ENCODE results near the gene PPP2R2C.

Gene PPP2R2C

DNA sequence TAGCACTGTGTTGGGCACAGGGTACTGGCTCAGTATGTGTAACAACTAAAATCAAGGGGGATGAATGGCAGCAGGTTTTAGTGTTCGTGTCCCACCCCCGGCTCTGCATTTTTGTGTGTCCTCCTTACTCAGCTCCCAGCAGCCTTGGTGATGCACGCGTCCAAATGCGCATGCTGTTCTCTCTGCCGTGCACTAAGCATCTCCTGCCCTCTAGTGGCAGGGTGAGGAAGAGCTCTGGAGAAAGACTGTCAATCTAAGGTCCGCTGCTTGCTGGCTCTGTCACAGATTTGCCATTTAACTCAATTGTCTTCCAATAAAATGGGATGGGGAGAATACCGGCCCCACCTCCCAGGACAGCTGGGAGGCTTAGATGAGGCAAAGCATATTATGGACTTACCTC lies 141.4 kb downstream of the PPP2R2C start:
- CTCF ChIA-PET: interaction anchor here (0.6 to 15.7 kb wide), 21 partner anchors 10 to 508 kb away, joined by 3 to 504 read pairs (median 3); partner anchors contain the start of gene WFS1
- no peaks in the 10 kb centered on the region for H3K4me1 Mint-ChIP-seq
- no peak overlapping the region for H3K27ac Mint-ChIP-seq
- peaks cover 55% of the 10 kb centered on the region for H3K27me3 Mint-ChIP-seq
- H3K4me3 Mint-ChIP-seq: no peak overlapping the region
- H3K36me3 Mint-ChIP-seq: no peaks in the 10 kb centered on the region
- DNase-seq: peak; percentile 49
- H3K9me3 Mint-ChIP-seq: peaks cover 8% of the 10 kb centered on the region

DNA sequence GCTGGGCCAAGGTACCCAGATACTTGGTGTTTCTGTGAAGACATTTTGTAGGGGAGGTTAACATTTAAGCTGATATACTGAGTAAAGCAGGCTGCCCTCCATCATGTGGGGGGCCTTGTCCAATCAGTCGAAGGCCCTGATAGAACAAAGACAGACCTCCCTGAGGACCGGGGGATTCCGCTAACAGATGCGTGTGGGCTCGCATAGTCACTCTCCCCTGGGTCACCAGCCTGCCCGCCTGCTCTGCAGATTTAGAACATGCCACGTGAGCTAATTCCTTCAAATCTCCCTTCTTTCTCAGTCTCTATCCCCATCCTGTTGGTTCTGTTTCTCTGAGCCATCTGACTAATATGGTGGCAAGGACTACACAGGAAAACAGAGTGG lies 142.0 kb downstream of the PPP2R2C start:
- no peak overlapping the region for H3K27ac Mint-ChIP-seq
- H3K27me3 Mint-ChIP-seq: peaks cover 55% of the 10 kb centered on the region
- DNase-seq: no peak
- H3K36me3 Mint-ChIP-seq: no peaks in the 10 kb centered on the region
- H3K9me3 Mint-ChIP-seq: peaks cover 8% of the 10 kb centered on the region
- no peak overlapping the region for H3K4me3 Mint-ChIP-seq
- CTCF ChIA-PET: interaction anchor here (1.0 to 15.7 kb wide), 17 partner anchors 10 to 508 kb away, joined by 3 to 504 read pairs (median 3); partner anchors contain the start of gene WFS1
- H3K4me1 Mint-ChIP-seq: no peaks in the 10 kb centered on the region

DNA sequence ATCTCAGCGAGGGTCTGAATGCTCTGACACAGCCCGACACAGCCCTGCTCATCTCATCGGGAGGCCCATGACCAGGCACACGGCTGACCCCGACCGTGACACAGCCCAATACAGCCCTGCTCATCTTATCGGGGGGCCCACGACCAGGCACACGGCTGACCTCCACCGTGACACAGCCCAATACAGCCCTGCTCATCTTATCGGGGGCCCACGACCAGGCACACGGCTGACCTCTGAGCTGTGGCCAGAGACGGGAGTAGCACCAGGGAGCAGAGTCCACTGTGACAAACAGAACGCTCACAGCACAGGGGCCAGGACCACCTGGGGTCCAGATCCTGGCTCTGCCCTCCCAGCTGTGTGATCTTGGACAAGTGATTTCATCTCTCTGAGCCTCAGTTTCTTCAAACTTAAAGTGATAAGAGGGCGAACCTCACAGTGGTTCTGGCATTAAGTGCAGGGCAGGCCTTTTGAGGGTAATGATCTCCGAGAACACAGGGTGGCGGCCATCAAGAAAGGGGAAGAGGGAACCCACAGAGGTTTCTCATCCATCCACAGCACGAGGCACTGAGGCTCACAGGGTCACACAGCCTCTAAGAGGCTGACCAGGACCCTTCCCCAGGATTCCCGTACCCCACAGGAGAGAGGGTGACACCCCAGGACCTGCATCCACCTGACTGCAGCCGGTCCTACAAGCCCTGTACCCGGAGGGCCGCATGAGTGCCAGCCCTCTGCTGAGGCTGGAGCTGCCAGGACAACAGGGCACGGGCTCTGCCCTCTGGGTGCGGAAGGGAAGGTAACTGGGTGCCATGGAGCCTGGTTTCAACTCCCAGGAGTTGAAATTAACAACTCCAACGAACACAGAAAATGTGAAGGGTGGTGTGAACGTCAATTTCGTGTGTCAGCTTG lies 142.7 kb downstream of the PPP2R2C start:
- Mint-ChIP-seq H3K4me3 (no peak overlapping the region), H3K27ac (no peak overlapping the region), H3K9me3 (peaks cover 8% of the 10 kb centered on the region), H3K4me1 (peaks cover 5% of the 10 kb centered on the region), H3K27me3 (peaks cover 55% of the 10 kb centered on the region), H3K36me3 (no peaks in the 10 kb centered on the region)
- CTCF ChIA-PET: interaction anchor here (1.1 to 15.7 kb wide), 9 partner anchors 9 to 507 kb away, joined by 3 to 504 read pairs (median 6); partner anchors contain the start of gene WFS1
- no peak for DNase-seq

DNA sequence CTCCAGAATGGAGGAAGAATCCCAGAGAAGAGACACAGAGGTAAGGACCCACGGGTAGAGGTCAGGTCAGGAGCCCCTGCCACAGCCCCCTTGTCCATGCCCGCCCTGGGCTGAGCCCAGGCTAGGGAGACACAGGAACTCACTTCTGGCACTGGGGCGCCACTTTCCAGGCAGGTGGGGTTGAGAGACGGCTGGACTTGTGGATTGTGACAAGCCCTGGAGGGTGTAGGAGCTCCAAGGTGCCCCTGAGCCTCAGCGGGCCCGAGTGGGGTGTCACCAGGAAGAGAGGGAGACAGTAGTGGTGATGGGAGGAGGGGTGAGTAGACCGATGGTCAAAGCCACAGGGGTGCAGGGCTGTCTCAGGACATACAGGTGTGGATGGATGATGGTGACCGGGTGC lies 143.9 kb downstream of the PPP2R2C start:
- CTCF ChIA-PET: interaction anchor here (1.5 to 15.7 kb wide), 6 partner anchors 8 to 329 kb away, joined by 6 to 504 read pairs (median 16); partner anchors contain the start of gene WFS1
- Mint-ChIP-seq H3K27ac (no peak overlapping the region), H3K4me1 (peaks cover 8% of the 10 kb centered on the region), H3K4me3 (no peak overlapping the region), H3K36me3 (no peaks in the 10 kb centered on the region), H3K27me3 (peaks cover 60% of the 10 kb centered on the region), H3K9me3 (peaks cover 1% of the 10 kb centered on the region)
- DNase-seq: no peak

DNA sequence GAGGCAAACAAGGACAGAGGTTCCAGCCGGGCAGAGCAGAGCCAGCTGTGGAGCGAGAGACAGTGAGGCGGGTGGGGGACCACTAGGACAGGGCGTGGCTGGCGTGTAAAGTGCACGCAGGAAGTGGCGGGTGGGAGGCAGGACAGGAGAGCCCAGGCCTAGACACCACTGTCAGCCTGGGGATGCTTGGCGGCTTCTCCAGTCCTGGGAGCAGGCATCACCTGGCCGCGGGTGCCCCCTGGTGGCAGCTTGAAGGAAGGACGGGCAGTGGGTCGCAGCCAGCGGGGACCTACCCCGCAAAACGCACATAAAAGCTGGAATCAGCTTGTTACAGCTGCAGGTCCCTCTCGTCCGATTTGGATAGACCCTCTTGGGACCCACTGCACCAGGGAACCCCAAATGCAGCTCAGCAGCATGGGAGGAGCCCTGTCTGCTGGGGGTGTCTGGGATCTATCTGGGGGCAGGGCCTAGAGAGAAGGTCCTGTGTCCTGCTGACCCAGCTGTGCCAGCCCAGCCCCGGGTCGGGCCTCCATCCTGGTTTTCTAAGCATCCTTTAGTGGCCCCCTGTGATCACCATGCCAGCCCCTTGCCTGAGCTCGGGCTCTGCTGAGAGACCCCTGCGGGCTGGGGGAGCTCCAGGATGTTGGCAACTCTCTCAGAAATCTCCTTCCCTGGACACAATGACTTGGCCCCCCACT lies 145.0 kb downstream of the PPP2R2C start:
- Mint-ChIP-seq H3K27ac (no peak overlapping the region), H3K27me3 (peaks cover 66% of the 10 kb centered on the region), H3K4me1 (peaks cover 10% of the 10 kb centered on the region), H3K36me3 (no peaks in the 10 kb centered on the region), H3K4me3 (no peak overlapping the region), H3K9me3 (no peaks in the 10 kb centered on the region)
- CTCF ChIA-PET: interaction anchor here (0.8 to 15.7 kb wide), 13 partner anchors 11 to 328 kb away, joined by 3 to 504 read pairs (median 4); partner anchors contain the start of gene WFS1
- peak; percentile 84 for DNase-seq

DNA sequence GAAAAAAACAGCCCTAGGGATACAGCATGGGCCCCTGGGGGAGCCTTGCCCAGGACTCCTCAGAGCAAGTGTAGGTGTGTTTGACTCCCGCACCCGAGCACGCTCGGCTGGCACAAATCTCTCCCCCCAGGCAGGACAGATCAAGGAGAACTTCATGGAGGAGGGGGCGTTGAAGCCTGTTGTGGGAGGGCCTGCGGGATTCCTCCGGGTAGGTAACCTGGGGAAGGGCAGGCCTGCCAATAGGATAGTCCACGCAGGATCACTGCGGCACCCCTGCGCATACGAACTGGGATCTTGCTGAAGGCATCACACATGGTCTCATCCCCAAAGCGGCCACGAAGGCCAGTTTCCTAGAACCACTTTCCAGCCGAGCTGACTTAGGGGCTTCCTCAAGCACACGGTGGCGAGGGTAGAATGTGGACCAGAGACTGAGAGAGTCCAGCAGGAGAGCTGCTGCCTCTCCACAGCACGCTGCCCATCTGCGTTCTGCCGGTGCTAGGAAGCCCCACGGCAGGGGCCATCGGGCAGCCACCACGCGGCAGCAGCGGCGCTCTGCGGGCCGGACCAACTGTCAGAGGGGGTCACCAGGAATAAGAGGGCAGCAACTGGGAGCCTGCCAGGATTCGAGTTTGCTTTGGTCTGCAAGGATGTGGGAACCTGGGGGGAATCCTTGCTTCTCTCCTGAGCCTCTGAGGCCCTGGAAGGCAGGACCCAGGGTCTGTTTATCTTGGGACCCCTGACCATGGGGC lies 145.9 kb downstream of the PPP2R2C start:
- DNase-seq: no peak
- no peaks in the 10 kb centered on the region for H3K9me3 Mint-ChIP-seq
- H3K4me3 Mint-ChIP-seq: no peak overlapping the region
- H3K27ac Mint-ChIP-seq: no peak overlapping the region
- CTCF ChIA-PET: interaction anchor here (1.2 to 15.7 kb wide), 6 partner anchors 12 to 327 kb away, joined by 3 to 504 read pairs (median 6); partner anchors contain the start of gene WFS1
- H3K27me3 Mint-ChIP-seq: peaks cover 70% of the 10 kb centered on the region
- peaks cover 10% of the 10 kb centered on the region for H3K4me1 Mint-ChIP-seq
- H3K36me3 Mint-ChIP-seq: no peaks in the 10 kb centered on the region

DNA sequence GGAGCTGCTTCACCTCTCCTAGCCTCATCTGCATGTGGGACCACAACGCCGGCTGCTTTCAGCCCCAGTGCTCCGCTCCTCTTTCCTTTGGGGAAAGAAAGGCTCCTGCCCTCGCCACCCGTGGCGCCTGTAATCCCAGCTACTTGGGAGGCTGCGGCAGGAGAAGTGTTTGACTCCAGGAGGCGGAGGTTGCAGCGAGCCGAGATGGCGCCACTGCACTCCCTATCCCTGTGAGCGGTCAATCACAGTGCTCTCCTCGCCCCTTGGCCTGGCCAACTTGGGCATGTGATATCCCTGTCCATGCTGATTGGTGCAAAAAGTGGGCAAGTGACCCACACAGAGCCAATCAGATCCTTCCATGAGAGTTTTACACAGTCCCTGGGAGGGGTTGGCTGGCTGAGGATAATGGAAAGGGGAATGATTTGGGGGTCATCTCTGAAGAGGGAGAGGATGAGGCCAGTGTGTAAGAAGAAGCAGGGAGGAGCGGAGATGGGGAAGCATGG lies 146.6 kb downstream of the PPP2R2C start:
- Mint-ChIP-seq H3K9me3 (no peaks in the 10 kb centered on the region), H3K27me3 (peaks cover 71% of the 10 kb centered on the region)

DNA sequence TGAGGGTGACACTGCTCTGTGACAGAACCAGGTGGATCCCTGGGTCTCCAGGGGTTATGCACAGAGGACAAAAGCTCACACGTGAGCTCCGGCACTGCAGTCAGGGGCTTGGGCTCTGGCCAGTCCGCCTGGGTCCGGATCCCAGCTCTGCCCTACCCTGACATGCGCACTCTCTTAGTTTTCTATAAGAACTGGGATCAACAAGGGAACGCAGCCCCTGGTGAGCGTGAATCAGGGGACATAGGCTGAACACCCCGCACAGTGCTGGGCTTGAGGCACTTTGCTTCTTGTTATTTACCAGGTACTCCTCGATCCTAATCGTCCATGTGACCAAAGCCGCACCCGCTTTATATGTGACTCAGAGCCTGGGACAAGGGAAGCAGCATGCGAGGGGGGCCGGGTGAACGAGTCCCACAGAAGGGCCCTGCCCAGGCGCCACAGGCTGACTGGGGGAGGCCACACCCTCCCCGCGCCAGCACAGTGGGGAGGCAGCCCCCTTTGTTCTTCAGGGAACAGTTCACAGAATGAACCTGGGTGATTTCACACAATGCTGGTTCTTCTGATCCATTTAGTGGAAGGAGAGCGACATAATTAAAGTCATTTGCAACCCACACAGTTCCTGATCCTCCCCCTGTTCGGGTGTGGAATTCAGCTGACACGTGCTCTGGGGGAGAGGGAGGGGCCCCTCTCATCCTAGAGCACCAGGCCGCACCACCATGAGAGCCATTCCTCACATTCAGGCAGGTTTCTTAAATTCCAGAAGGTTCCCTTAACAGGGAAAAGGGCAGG lies 147.2 kb downstream of the PPP2R2C start:
- Mint-ChIP-seq H3K4me3 (no peak overlapping the region), H3K27ac (no peak overlapping the region), H3K4me1 (peaks cover 11% of the 10 kb centered on the region), H3K36me3 (no peaks in the 10 kb centered on the region), H3K9me3 (no peaks in the 10 kb centered on the region), H3K27me3 (peaks cover 72% of the 10 kb centered on the region)
- DNase-seq: no peak
- CTCF ChIA-PET: interaction anchor here (2.2 to 15.7 kb wide), 2 partner anchors 66 to 328 kb away, joined by 10 to 504 read pairs; partner anchors contain the start of gene WFS1

More for the DNA sequence above, 146.6 kb downstream of the PPP2R2C start:
- H3K27ac Mint-ChIP-seq: no peak overlapping the region
- CTCF ChIA-PET: interaction anchor here (15.7 kb wide), 1 partner anchor 66 kb away, joined by 504 read pairs; the partner anchor contains the start of gene WFS1
- no peaks in the 10 kb centered on the region for H3K36me3 Mint-ChIP-seq
- no peak overlapping the region for H3K4me3 Mint-ChIP-seq
- H3K4me1 Mint-ChIP-seq: peaks cover 11% of the 10 kb centered on the region
- no peak for DNase-seq

DNA sequence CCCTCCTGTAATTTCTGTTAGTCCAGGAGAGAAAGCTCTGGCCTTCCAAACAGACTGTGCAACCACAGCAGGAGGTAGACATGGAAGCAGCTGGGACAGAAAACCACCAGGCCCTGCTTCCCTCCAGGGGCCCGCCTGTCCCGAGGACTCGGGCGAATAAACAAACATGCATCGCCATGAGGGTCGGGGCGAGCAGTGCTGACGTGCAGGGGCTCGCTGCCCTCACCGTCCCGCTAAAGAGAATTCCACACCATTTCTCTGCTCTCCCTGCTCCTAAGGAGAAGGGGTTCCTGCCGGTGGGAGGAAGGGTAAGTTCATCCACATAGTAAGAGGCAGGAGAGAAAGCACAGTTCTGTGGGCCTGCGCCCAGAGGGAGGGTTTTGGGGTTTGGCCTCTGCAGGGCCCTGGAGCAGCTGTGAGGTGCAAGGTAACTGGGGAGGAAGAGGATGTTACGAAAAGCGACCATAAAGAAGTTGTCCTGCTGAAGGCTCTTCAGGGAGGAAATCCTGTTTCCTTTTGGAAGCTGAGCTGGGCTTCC lies 147.9 kb downstream of the PPP2R2C start:
- peaks cover 11% of the 10 kb centered on the region for H3K4me1 Mint-ChIP-seq
- H3K36me3 Mint-ChIP-seq: no peaks in the 10 kb centered on the region
- DNase-seq: no peak
- CTCF ChIA-PET: interaction anchor here (2.2 to 15.7 kb wide), 2 partner anchors 65 to 327 kb away, joined by 10 to 504 read pairs; partner anchors contain the start of gene WFS1
- H3K27me3 Mint-ChIP-seq: peaks cover 77% of the 10 kb centered on the region
- no peak overlapping the region for H3K27ac Mint-ChIP-seq
- H3K9me3 Mint-ChIP-seq: no peaks in the 10 kb centered on the region
- no peak overlapping the region for H3K4me3 Mint-ChIP-seq

DNA sequence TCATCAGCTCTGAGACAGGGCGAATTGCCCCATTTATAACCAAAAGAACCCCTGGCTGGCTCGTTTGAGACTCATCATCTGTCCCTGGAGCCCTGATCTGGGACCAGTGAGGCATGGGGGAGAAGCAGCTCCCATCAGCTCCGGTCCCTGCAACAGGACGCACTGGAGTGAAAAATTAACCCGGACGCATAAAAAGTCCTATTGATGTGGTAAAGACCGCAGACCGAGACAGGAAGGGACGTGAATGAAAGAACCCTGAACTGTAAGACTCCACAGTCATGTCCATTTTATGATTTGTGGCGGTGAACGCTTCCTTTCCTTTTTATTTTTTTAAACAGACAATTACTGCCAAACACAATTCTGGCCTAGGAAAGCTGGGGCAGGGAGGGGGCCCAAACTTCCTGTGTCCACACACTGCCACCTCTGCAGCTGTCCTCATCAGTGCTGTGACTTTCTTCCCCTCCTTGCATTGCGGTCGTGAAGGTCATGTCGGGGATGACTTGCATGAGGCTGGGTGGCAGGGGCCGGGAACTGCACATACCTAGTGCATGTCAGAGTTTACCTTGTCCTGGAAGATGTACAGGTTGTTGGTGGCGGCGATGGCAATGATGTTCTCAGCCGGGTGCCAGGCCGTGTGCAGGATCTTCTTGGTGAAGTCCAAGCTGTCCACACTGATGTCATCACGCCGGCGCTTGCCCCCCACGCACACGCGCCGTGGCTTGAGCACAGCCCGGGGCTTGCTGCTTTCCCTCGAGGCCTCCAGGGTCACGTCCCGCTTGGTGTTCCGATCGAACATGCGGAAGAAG lies 149.4 kb downstream of the PPP2R2C start:
- CTCF ChIA-PET: interaction anchor here (0.7 to 15.7 kb wide), 5 partner anchors 8 to 325 kb away, joined by 3 to 504 read pairs (median 10); partner anchors contain the start of gene WFS1
- Mint-ChIP-seq H3K27me3 (peaks cover 69% of the 10 kb centered on the region), H3K9me3 (no peaks in the 10 kb centered on the region), H3K4me1 (peaks cover 11% of the 10 kb centered on the region), H3K27ac (no peak overlapping the region), H3K36me3 (no peaks in the 10 kb centered on the region), H3K4me3 (no peak overlapping the region)
- no peak for DNase-seq

DNA sequence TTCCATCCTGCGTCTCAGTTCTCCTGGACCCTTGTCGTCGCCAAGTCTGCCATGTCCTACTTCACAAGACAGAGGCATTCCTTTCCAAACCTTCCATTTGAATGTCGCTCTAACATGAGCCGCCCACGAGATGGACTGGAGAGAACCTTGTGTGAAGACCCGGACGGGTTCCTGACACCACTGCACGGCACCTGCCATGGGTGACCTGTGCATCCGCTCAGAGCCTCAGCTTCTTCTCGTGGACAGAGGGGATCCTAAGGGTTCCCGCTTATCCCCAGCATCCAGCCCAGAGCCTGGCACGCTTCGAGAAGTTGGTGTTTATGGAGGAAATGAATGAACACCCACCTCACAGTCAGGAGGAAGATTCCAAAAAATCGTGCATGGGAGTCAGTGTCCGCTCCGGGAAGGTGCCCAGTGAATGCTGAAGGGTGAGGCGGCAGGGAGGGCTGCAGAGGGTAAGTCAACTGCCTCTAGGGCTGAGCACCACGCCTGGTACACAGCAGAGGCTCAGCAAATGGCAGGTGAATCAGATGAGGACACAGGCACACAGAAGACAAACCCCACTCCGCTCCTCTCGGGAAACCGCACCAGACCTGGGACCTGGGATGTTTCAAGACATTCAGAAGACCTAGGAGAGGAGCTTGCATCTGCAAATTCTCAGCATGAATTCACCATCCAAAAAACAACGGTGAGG lies 150.2 kb downstream of the PPP2R2C start:
- peaks cover 11% of the 10 kb centered on the region for H3K4me1 Mint-ChIP-seq

More for the DNA sequence above, 150.2 kb downstream of the PPP2R2C start:
- CTCF ChIA-PET: interaction anchor here (1.2 to 15.7 kb wide), 3 partner anchors 9 to 104 kb away, joined by 3 to 504 read pairs (median 23); partner anchors contain the start of gene WFS1
- DNase-seq: no peak
- no peaks in the 10 kb centered on the region for H3K9me3 Mint-ChIP-seq
- peaks cover 69% of the 10 kb centered on the region for H3K27me3 Mint-ChIP-seq
- no peak overlapping the region for H3K4me3 Mint-ChIP-seq
- H3K27ac Mint-ChIP-seq: no peak overlapping the region
- H3K36me3 Mint-ChIP-seq: no peaks in the 10 kb centered on the region

Data from activated naive CD4-positive, alpha-beta T cell treated with anti-CD3 and anti-CD28 coated beads, Interleukin-2, amount 10 ng/mL, durations not matched to agents 7 days and 5 days (primary cell).